Trophoblast cell (in vitro differentiated cells and primary cell): Measurements from ENCODE around the gene OR5A2.
"Not testable (repeated sequence)": the region's sequence is repeated elsewhere in the genome, so short reads cannot be mapped to it uniquely, and the experiment has no call there.

Source experiments
- DNase-seq, 2 donors: peaks; one replicate each; pipeline ENCODE4 v3.0.0-alpha.2; 2016
- H2AFZ ChIP-seq: 2 replicates; pipeline ENCODE4 v1.6.1; 2013; ENCODE audit warnings: low read length, moderate library complexity, mild to moderate bottlenecking; ENCODE audit not compliant: insufficient read depth, poor library complexity
- H2AK5ac ChIP-seq: 2 replicates; pipeline ENCODE4 v1.6.1; 2013; ENCODE audit warnings: mild to moderate bottlenecking, low read length
- H2BK120ac ChIP-seq: 2 replicates; pipeline ENCODE4 v1.6.1; 2013; ENCODE audit warnings: low read length, mild to moderate bottlenecking, moderate library complexity; ENCODE audit not compliant: insufficient read depth, poor library complexity
- H2BK12ac ChIP-seq: 2 replicates; pipeline ENCODE4 v1.6.1; 2013; ENCODE audit warnings: mild to moderate bottlenecking, low read length, moderate library complexity
- H2BK5ac ChIP-seq: 2 replicates; pipeline ENCODE4 v1.6.1; 2013; ENCODE audit warnings: low read length, low read depth, moderate library complexity, mild to moderate bottlenecking; ENCODE audit not compliant: poor library complexity
- H3K14ac ChIP-seq: 2 replicates; pipeline ENCODE4 v1.6.1; 2013; ENCODE audit warnings: mild to moderate bottlenecking, low read length
- H3K18ac ChIP-seq: 2 replicates; pipeline ENCODE4 v1.6.1; 2013; ENCODE audit warnings: mild to moderate bottlenecking, low read length
- H3K23ac ChIP-seq: 2 replicates; pipeline ENCODE4 v1.6.1; 2013; ENCODE audit warnings: low read length
- H3K27ac ChIP-seq: 2 replicates; pipeline ENCODE4 v1.5.1; 2013; ENCODE audit warnings: low read depth, mild to moderate bottlenecking, inconsistent platforms, low read length, moderate library complexity
- H3K27me3 ChIP-seq: 2 replicates; pipeline ENCODE4 v1.6.1; 2013; ENCODE audit warnings: inconsistent platforms, mild to moderate bottlenecking, low read length, moderate library complexity; ENCODE audit not compliant: insufficient read depth
- H3K36me3 ChIP-seq, 2 experiments: 1 replicate in 1 of 2; 2 replicates in 1 of 2; pipeline ENCODE4 v1.6.1; 2013; ENCODE audit warnings: low read length in 2 of 2, mild to moderate bottlenecking in 2 of 2, moderate library complexity in 1 of 2; ENCODE audit not compliant: insufficient read depth in 2 of 2, control insufficient read depth in 1 of 2
- H3K4ac ChIP-seq: 2 replicates; pipeline ENCODE4 v1.6.1; 2013; ENCODE audit warnings: low read depth, mild to moderate bottlenecking, low read length, moderate library complexity
- H3K4me1 ChIP-seq, 2 experiments: 1 replicate in 1 of 2; 2 replicates in 1 of 2; pipeline ENCODE4 v1.6.1; 2013; ENCODE audit warnings: low read length in 2 of 2, mild to moderate bottlenecking in 2 of 2, moderate library complexity in 1 of 2; ENCODE audit not compliant: insufficient read depth in 2 of 2, control insufficient read depth in 1 of 2
- H3K4me2 ChIP-seq: 2 replicates; pipeline ENCODE4 v1.6.1; 2013; ENCODE audit warnings: inconsistent platforms, mild to moderate bottlenecking, low read length, moderate library complexity
- H3K4me3 ChIP-seq: 2 replicates; pipeline ENCODE4 v1.5.1; 2013; ENCODE audit warnings: mild to moderate bottlenecking, low read depth, low read length, inconsistent platforms
- H3K79me1 ChIP-seq: one replicate; pipeline ENCODE4 v1.6.1; 2013; ENCODE audit warnings: low read length
- H3K79me2 ChIP-seq: 2 replicates; pipeline ENCODE4 v1.6.1; 2013; ENCODE audit warnings: low read length, mild to moderate bottlenecking; ENCODE audit not compliant: control insufficient read depth, insufficient read depth, poor library complexity
- H3K9ac ChIP-seq: 2 replicates; pipeline ENCODE4 v1.6.1; 2013; ENCODE audit warnings: mild to moderate bottlenecking, low read length
- H3K9me3 ChIP-seq: 2 replicates; pipeline ENCODE4 v1.6.1; 2013; ENCODE audit warnings: low read depth, mild to moderate bottlenecking, control low read depth, inconsistent platforms, low read length; ENCODE audit not compliant: insufficient read depth
- H4K12ac ChIP-seq: 2 replicates; pipeline ENCODE4 v1.6.1; 2013; ENCODE audit warnings: low read depth, mild to moderate bottlenecking, low read length, moderate library complexity
- H4K8ac ChIP-seq: 2 replicates; pipeline ENCODE4 v1.6.1; 2013; ENCODE audit warnings: low read depth, mild to moderate bottlenecking, low read length, moderate library complexity
- H4K91ac ChIP-seq: one replicate; pipeline ENCODE4 v1.6.1; 2013; ENCODE audit warnings: low read depth, mild to moderate bottlenecking, low read length, moderate library complexity
- WGBS: extraction: QIAGEN DNeasy Blood & Tissue Kit; methylation state at CpG from one replicate; pipeline ENCODE4 v1.1.7; 2013; ENCODE audit warnings: missing lambda C conversion rate; ENCODE audit not compliant: insufficient read length, insufficient coverage; ENCODE audit errors: extremely low coverage; 5-methylcytosine and 5-hydroxymethylcytosine counted together

OR5A2 gene

GRCh38 chr11:59459916-59460315 is 33.7 kb upstream of the OR5A2 start:
- Histone ChIP-seq H3K9ac (no peak overlapping the region), H2BK5ac (no peak overlapping the region)
- no CpG with 5 or more reads among the region's 3 CpGs for WGBS

GRCh38 chr11:59456661-59457060 is 30.4 kb upstream of the OR5A2 start, which contains the start of gene OR4D6:
OR4D6 (plus strand) TSS chr11:59456961; CDS start chr11:59456961, 0 bp downstream.
- H3K36me3 ChIP-seq, result no peaks in the 10 kb centered on the region

More at GRCh38 chr11:59459916-59460315, 33.7 kb upstream of the OR5A2 start:
- Histone ChIP-seq H3K9me3 (no peaks in the 10 kb centered on the region), H3K79me2 (no peaks in the 10 kb centered on the region), H3K79me1 (no peaks in the 10 kb centered on the region), H3K23ac (no peak overlapping the region), H3K36me3 (no peaks in the 10 kb centered on the region), H2BK12ac (no peak overlapping the region), H3K27ac (no peak overlapping the region), H2AK5ac (no peak overlapping the region), H3K4me2 (no peak overlapping the region), H3K18ac (no peak overlapping the region), H4K12ac (no peak overlapping the region), H3K27me3 (no peaks in the 10 kb centered on the region), H3K4ac (no peak overlapping the region), H3K4me3 (no peak overlapping the region), H4K8ac (no peak overlapping the region), H4K91ac (no peak overlapping the region), H3K14ac (no peak overlapping the region), H2AFZ (no peak overlapping the region), H3K4me1 (no peaks in the 10 kb centered on the region), H2BK120ac (no peak overlapping the region)
- no peak for DNase-seq

GRCh38 chr11:59448484-59448883 is 22.3 kb upstream of the OR5A2 start:
- H2AFZ ChIP-seq, result no peak overlapping the region
- H3K9ac ChIP-seq, result no peak overlapping the region
- no peak overlapping the region for H3K27ac ChIP-seq
- no peak overlapping the region for H3K4me2 ChIP-seq
- no peaks in the 10 kb centered on the region for H3K27me3 ChIP-seq
- no peaks in the 10 kb centered on the region for H3K79me1 ChIP-seq
- no peak for DNase-seq
- no peak overlapping the region for H3K4ac ChIP-seq
- H2BK120ac ChIP-seq, result no peak overlapping the region
- H3K18ac ChIP-seq, result no peak overlapping the region
- no peak overlapping the region for H2BK5ac ChIP-seq
- no peak overlapping the region for H3K4me3 ChIP-seq
- no peaks in the 10 kb centered on the region for H3K9me3 ChIP-seq
- H3K36me3 ChIP-seq, result no peaks in the 10 kb centered on the region
- H4K91ac ChIP-seq, result no peak overlapping the region
- WGBS, result no CpG with 5 or more reads among the region's 2 CpGs
- H3K4me1 ChIP-seq, result no peaks in the 10 kb centered on the region
- H4K8ac ChIP-seq, result no peak overlapping the region
- H3K23ac ChIP-seq, result no peak overlapping the region
- H2BK12ac ChIP-seq, result no peak overlapping the region
- H2AK5ac ChIP-seq, result no peak overlapping the region
- no peak overlapping the region for H4K12ac ChIP-seq
- H3K14ac ChIP-seq, result no peak overlapping the region
- no peaks in the 10 kb centered on the region for H3K79me2 ChIP-seq

More at GRCh38 chr11:59456661-59457060, 30.4 kb upstream of the OR5A2 start, which contains the start of gene OR4D6:
- no peak within 1 kb of the TSS for H2BK12ac ChIP-seq
- H3K23ac ChIP-seq, result no peak within 1 kb of the TSS
- H3K4me3 ChIP-seq, result no peak within 1 kb of the TSS
- WGBS, result no CpG with 5 or more reads among the region's 2 CpGs
- no peak within 1 kb of the TSS for H4K8ac ChIP-seq
- no peak within 1 kb of the TSS for H4K91ac ChIP-seq
- no peaks in the 10 kb centered on the region for H3K9me3 ChIP-seq
- H3K4ac ChIP-seq, result no peak within 1 kb of the TSS
- H2BK120ac ChIP-seq, result no peak within 1 kb of the TSS
- H2AFZ ChIP-seq, result no peak within 1 kb of the TSS
- no peak within 1 kb of the TSS for H3K4me2 ChIP-seq
- no peaks in the 10 kb centered on the region for H3K79me1 ChIP-seq
- no peak within 1 kb of the TSS for H3K18ac ChIP-seq
- DNase-seq, result no peak
- H2BK5ac ChIP-seq, result no peak within 1 kb of the TSS
- no peaks in the 10 kb centered on the region for H3K4me1 ChIP-seq
- no peaks in the 10 kb centered on the region for H3K27me3 ChIP-seq
- H3K27ac ChIP-seq, result no peak within 1 kb of the TSS
- H3K9ac ChIP-seq, result no peak within 1 kb of the TSS
- no peak within 1 kb of the TSS for H2AK5ac ChIP-seq
- H3K79me2 ChIP-seq, result no peaks in the 10 kb centered on the region
- no peak within 1 kb of the TSS for H4K12ac ChIP-seq
- H3K14ac ChIP-seq, result no peak within 1 kb of the TSS

DNA sequence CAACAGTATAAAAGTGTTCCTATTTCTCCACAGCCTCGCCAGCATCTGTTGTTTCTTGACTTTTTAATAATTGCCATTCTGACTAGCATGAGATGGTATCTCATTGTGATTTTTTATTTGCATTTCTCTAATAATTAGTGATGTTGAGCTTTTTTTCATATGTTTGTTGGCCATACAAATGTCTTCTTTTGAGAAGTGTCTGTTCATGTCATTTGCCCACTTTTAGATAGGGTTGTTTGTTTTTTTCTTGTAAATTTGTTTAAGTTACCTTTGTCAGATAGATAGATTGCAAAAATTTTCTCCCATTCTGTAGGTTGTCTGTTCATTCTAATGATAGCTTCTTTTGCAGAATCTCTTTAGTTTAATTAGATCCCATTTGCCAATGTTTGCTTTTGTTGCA is 19.4 kb upstream of the OR5A2 start:
- H3K36me3 ChIP-seq, H4K91ac ChIP-seq, H3K4me3 ChIP-seq, H3K9ac ChIP-seq, H3K27ac ChIP-seq, H3K14ac ChIP-seq, H2BK5ac ChIP-seq, H2BK120ac ChIP-seq, H3K9me3 ChIP-seq, H2AFZ ChIP-seq, H2AK5ac ChIP-seq, H3K23ac ChIP-seq, H3K4me1 ChIP-seq, H3K79me1 ChIP-seq, DNase-seq, H3K4ac ChIP-seq, H3K27me3 ChIP-seq, H3K79me2 ChIP-seq, H2BK12ac ChIP-seq, H3K18ac ChIP-seq, H4K12ac ChIP-seq, H3K4me2 ChIP-seq, H4K8ac ChIP-seq: not testable (repeated sequence)
- WGBS, result no CpG with 5 or more reads among the region's 1 CpG
